Fibroblast of villous mesenchyme (primary cell): Measurements from ENCODE around the gene CLDND2. TPM values are rescaled to one million over a fixed set of nuclear protein-coding genes. Genes with fewer than 3 reads are reported as not detected.
"Not testable (repeated sequence)": the region's sequence is repeated elsewhere in the genome, so short reads cannot be mapped to it uniquely, and the experiment has no call there.

Experiments used
- DNase-seq: peaks from one replicate; pipeline ENCODE4 v3.0.0-alpha.2; 2010; ENCODE audit warnings: low read depth
- H3K4me3 ChIP-seq: 2 replicates; pipeline ENCODE4 v1.5.1; 2011; ENCODE audit warnings: low read depth, mild to moderate bottlenecking, low read length
- total RNA-seq: library from RNA; depleted of rRNA; stranded (reverse); fragments of >200 nt; gene quantifications from 2 replicates; pipeline ENCODE4 v1.2.3, GENCODE V29; 2012
- TF ChIP-seq, protein P1 (sequence below): IDR thresholded peaks from 2 replicates; pipeline ENCODE4 v1.5.1; 2012; ENCODE audit warnings: low read depth, mild to moderate bottlenecking, low read length; ENCODE audit not compliant: insufficient read depth

Gene CLDND2, protein sequence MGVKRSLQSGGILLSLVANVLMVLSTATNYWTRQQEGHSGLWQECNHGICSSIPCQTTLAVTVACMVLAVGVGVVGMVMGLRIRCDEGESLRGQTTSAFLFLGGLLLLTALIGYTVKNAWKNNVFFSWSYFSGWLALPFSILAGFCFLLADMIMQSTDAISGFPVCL
- not detected in 2 replicates for total RNA-seq

DNA sequence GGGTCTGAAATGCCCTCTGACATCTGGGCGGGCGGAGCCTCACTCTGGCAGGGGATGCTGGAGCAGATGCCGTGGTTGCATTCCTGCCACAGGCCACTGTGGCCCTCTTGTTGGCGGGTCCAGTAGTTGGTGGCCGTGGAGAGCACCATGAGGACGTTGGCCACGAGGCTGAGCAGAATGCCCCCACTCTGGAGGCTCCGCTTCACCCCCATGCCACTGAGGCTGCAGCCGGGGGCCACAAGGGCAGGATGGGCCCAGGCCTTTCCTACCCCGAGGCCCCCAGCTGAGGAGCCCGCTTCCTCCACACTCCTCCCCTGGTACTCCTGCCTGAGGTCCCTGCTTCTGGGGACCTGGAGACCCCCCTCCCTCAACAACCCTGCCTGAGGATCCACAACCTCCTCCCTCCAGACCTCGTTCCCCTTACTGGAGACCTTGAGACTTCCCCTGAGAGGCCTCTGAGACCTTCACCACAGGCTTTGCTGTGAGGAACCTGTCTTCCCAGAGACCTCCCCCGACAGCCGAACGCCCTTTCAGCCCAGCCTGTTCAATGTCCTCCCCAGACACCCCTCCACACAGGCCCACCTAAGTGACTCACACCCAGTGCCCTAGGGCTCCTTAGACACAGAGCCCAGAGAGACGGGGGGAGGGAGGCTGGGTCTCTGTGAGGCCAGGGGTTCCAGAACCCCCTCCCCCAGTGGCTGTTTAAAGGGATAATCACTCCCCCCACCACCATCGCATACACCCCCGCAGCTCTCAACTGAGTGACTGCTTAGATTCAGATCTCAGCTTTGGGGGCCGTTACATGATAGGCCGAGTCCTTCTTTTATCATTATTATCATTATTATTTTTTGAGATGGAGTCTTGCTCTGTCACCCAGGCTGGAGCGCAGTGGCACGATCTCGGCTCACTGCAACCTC is at the start of gene CLDND2:
Gene CLDND2 (minus strand): TSS at position 638 of the 917 bp plus-strand sequence. CDS start 426 bp downstream, at position 212.
- no peak for DNase-seq
- peak within 1 kb of the TSS; percentile 81 for H3K4me3 ChIP-seq
- TF ChIP-seq, protein P1, sequence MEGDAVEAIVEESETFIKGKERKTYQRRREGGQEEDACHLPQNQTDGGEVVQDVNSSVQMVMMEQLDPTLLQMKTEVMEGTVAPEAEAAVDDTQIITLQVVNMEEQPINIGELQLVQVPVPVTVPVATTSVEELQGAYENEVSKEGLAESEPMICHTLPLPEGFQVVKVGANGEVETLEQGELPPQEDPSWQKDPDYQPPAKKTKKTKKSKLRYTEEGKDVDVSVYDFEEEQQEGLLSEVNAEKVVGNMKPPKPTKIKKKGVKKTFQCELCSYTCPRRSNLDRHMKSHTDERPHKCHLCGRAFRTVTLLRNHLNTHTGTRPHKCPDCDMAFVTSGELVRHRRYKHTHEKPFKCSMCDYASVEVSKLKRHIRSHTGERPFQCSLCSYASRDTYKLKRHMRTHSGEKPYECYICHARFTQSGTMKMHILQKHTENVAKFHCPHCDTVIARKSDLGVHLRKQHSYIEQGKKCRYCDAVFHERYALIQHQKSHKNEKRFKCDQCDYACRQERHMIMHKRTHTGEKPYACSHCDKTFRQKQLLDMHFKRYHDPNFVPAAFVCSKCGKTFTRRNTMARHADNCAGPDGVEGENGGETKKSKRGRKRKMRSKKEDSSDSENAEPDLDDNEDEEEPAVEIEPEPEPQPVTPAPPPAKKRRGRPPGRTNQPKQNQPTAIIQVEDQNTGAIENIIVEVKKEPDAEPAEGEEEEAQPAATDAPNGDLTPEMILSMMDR, result no peak

DNA sequence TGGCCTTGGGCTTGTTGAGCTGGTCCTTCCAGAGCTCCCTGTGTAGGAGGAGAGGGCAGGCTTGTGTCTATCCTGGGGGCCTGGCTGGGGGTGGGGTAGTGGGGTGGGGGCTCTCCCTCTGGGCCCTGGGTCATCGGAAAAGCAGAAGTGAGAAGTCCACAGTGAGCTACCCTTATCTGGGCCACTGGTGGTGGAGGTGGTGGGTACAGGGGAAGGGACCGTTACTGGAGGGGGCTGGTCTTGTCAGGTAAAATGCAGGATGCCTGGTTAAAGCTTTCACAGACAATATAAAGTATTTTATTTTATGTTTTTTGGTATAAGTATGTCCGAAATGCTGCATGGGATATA is 49.0 kb upstream of the CLDND2 start:
- DNase-seq, result no peak

DNA sequence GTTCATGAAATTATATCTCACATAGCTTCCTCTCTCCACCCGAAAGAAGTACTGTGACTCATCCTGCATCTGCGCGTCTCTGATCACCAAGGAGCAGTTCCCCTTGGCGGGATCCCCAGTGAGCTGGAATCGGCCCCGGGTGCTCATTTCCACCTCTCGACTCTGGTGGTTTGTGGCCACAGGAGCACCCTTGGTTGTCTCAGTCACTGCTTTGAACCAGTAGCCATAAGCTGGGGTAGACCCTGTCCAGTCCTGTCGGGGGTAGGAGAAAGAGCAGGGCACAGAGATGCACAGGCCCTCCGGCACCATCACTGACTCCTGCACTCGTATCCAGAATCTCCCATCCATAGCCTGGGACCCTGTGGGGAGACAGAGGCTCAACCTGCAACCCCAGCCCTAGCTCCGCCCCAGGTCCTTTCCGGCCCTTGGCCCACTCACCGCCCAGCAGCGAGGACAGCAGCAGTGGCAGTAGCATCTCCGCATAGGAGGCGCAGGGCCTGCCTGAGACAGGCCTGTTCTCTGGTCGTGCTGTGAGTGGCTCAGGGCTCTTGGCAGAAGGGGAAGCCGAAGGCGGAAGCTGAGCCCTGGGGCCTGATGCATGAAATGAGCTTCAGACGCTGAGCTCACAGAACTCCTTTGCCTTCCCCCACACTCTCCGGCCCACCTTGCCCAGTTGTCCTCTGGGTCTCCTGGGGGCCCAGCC is 48.5 kb upstream of the CLDND2 start, which contains the start of gene SIGLEC10:
Gene SIGLEC10 (minus strand): TSS at position 536 of the 703 bp plus-strand sequence. CDS start 61 bp downstream, at position 475.
- no peak for DNase-seq
- no peak within 1 kb of the TSS for H3K4me3 ChIP-seq
- TF ChIP-seq, protein P1, result no peak

More for the DNA sequence above, 49.0 kb upstream of the CLDND2 start:
- TF ChIP-seq, protein P1, result no peak
- no peak overlapping the region for H3K4me3 ChIP-seq

DNA sequence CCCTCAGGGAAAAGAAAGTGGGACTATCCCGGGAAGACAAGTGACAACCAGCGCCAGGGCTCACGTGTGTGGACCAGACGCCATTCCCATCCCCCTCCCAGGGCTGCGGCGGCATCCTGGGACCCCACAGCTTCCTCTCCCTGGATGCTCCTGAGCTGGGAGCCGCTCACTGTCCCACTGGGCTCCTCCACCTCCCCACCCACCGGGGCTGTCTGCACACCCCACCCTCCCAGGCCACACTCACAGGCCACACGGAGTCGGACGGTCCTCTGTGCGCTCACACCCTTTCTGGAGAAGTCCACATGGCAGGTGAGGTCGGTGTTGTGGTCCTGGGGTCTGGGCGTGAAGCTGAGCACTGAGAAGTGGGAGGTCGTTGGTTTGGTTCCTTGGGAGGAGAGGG is 47.6 kb upstream of the CLDND2 start:
- not testable (repeated sequence) for H3K4me3 ChIP-seq, DNase-seq

DNA sequence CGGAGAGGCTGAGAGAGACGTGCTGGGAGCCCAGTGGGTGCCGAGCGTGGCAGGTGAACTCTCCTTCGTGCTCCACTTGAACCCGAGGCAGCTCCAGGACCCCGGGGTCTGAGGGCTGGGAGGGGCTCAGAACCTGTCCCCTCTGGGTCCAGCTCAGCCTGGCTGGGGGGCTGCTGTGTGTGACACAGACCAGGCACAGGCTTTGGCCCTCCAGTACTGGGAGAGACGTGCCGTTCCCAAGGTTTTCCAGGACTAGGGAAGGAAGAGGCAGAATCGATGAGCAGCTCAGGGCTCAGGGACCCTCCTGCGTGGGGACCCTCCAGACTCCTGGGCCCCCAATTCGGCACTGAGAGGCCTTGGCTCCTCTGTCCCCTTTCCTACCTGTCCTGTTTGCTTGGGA is 46.4 kb upstream of the CLDND2 start:
- no peak for DNase-seq
- TF ChIP-seq, protein P1, result no peak
- H3K4me3 ChIP-seq, result no peak overlapping the region

DNA sequence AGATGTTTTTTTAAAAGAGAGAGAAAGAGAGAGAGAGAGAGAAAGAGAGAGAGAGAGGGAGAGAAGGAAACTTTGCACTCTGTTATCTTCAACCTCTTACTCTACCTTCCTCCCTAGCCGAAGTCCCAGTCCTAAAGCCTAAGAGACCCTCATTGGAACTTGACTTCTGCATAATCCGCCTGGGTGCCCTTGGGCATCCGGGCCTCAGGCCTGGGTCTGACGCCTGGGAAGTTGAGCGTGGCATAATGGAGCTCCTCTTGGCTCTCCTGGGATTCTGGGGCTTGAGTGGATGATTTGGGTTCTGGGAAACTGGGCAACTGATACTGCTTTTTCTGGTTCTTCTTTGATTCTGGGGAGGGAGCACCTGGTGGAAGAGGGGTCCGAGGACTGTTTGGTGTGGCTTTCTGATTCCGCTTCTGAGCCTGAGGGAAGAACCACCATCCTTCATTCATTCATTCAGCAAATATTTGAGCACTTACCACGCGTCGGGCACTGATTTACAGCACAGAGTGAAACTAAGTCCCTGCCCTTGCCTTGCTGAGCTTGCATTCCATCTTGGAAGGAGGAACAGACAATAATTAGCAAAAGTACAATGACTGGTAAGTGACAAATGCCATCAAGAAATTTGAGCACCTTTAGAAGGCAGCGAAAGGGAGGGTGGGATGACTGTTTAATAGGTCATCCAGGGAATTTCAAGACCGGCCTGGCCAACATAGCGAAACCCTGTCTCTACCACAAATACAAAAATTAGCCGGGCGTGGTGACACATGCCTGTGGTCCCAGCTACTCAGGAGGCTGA is 42.3 kb upstream of the CLDND2 start:
- DNase-seq, result no peak
- TF ChIP-seq, protein P1, result no peak
- no peak overlapping the region for H3K4me3 ChIP-seq
